ENCODE measurements around the gene DTNA.

DNA sequence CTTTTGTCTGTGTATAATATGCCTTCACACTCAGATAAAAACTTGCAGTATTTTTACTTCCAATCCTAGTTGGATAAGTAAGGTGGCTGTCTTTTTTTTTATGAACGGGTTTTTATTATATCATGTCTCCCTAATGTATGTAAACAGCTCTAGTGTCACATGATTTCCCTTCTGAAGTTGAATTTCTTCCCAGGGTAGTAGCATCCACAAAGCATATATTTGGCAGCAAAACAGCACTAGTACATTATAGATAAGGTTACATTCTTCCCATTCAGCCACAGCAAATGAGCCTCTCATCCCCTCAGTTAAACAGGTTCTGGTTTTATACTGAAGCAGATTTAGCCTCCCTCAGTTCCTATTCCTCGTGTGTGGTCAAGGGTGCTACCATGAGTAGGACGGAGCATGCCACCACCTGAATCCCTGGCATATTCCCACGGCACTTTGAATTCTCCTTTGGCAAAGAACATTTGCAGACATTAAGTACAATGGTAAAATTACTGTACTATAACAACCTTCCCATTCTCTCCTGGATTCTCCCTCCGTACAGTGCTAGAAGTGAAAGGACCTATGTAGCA, 15.4 kb upstream of the DTNA start:
- TF ChIP-seq, protein P1, sequence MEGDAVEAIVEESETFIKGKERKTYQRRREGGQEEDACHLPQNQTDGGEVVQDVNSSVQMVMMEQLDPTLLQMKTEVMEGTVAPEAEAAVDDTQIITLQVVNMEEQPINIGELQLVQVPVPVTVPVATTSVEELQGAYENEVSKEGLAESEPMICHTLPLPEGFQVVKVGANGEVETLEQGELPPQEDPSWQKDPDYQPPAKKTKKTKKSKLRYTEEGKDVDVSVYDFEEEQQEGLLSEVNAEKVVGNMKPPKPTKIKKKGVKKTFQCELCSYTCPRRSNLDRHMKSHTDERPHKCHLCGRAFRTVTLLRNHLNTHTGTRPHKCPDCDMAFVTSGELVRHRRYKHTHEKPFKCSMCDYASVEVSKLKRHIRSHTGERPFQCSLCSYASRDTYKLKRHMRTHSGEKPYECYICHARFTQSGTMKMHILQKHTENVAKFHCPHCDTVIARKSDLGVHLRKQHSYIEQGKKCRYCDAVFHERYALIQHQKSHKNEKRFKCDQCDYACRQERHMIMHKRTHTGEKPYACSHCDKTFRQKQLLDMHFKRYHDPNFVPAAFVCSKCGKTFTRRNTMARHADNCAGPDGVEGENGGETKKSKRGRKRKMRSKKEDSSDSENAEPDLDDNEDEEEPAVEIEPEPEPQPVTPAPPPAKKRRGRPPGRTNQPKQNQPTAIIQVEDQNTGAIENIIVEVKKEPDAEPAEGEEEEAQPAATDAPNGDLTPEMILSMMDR (IDR thresholded peaks at IDR 0.05), result no peak
- TF ChIP-seq POLR2A (IDR thresholded peaks at IDR 0.05), result no peak

Data from thyroid gland (tissue), 4 donors.